ENCODE measurements around the gene PLA2G3. TPM values are rescaled to one million over a fixed set of nuclear protein-coding genes. Genes with fewer than 3 reads are reported as not detected.

PLA2G3 gene
- total RNA-seq, 1 experiment from 2014 or later: 8.2 TPM

DNA sequence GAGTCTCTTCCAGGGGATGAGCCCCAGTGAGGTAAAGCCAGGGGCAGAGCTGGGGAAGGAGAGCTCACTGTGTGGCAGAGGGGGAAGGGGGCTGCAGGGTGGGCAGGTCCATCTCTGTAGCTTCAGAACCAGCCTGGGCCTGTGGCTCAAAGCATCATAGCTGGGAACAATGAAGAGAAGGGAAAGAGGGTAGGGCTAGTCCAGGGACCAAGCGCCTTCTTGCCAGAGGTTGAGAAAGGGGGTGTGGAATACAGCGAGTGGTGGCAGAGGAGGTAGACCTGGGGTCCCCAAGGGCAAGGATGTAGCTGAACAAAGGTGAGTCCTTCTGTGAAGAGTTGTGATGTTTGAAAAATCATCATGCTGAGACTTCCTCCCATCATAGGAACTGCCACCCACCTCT is 1.2 kb upstream of the PLA2G3 start:
- H2BK15ac ChIP-seq (ENCODE audit: low read depth, low read length): no peak overlapping the region
- no peak overlapping the region for H2BK5ac ChIP-seq (ENCODE audit: insufficient read length, low read length)
- no peaks in the 10 kb centered on the region for H3K9me3 ChIP-seq (ENCODE audit: control insufficient read depth, low read depth, low read length)
- H3K23me2 ChIP-seq (ENCODE audit: insufficient read length, low read depth, low read length, poor library complexity, severe bottlenecking): peaks cover 11% of the 10 kb centered on the region
- no peak overlapping the region for H3K18ac ChIP-seq (ENCODE audit: insufficient read length, low read depth, low read length)
- peak overlapping the region; percentile 37 for H4K91ac ChIP-seq (ENCODE audit: insufficient read length, low read depth, low read length)
- H3K4me2 ChIP-seq (ENCODE audit: insufficient read depth, insufficient read length, low read length): no peak overlapping the region
- H3K9me3 Mint-ChIP-seq: peaks cover 11 to 15% of the 10 kb centered on the region in 2 experiments
- H3K4ac ChIP-seq (ENCODE audit: low read depth, low read length): no peak overlapping the region
- H3K27me3 Mint-ChIP-seq (ENCODE audit: low read depth): peaks cover 14% of the 10 kb centered on the region
- TF ChIP-seq, protein P1, sequence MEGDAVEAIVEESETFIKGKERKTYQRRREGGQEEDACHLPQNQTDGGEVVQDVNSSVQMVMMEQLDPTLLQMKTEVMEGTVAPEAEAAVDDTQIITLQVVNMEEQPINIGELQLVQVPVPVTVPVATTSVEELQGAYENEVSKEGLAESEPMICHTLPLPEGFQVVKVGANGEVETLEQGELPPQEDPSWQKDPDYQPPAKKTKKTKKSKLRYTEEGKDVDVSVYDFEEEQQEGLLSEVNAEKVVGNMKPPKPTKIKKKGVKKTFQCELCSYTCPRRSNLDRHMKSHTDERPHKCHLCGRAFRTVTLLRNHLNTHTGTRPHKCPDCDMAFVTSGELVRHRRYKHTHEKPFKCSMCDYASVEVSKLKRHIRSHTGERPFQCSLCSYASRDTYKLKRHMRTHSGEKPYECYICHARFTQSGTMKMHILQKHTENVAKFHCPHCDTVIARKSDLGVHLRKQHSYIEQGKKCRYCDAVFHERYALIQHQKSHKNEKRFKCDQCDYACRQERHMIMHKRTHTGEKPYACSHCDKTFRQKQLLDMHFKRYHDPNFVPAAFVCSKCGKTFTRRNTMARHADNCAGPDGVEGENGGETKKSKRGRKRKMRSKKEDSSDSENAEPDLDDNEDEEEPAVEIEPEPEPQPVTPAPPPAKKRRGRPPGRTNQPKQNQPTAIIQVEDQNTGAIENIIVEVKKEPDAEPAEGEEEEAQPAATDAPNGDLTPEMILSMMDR (conservative IDR thresholded peaks at IDR 0.05): no peak
- H4K8ac ChIP-seq (replicated peaks; ENCODE audit: insufficient read length, low read depth, low read length): no peak overlapping the region
- H4K20me1 ChIP-seq (ENCODE audit: control insufficient read depth, insufficient read depth, insufficient read length): no peaks in the 10 kb centered on the region
- H3K56ac ChIP-seq (ENCODE audit: insufficient read length, low read depth, low read length): no peak overlapping the region
- peak overlapping the region in 1 of 3 experiments; percentile 91; a peak in 1 of 7 replicates for H3K27ac Mint-ChIP-seq
- no peak overlapping the region for H3K27ac ChIP-seq (ENCODE audit: insufficient read length, low read depth, low read length)
- H3K23ac ChIP-seq (ENCODE audit: insufficient read length, low read depth, low read length): no peak overlapping the region
- no CpG with 5 or more reads among the region's 2 CpGs for WGBS (ENCODE audit: extremely low coverage, insufficient read length, low lambda C conversion rate)
- H3K4me3 Mint-ChIP-seq: no peak overlapping the region
- no peak overlapping the region for H2BK20ac ChIP-seq (ENCODE audit: low read depth, low read length, poor library complexity, severe bottlenecking)
- H3K14ac ChIP-seq (ENCODE audit: insufficient read depth, low read length): no peak overlapping the region
- H3T11ph ChIP-seq (ENCODE audit: low read length): no peak overlapping the region
- H3K4me1 Mint-ChIP-seq: peaks cover 15 to 20% of the 10 kb centered on the region in 2 experiments
- H4K5ac ChIP-seq (ENCODE audit: insufficient read length, low read depth, low read length): no peak overlapping the region
- H2AFZ ChIP-seq (ENCODE audit: low read length): no peak overlapping the region
- DNase-seq: peak; percentile 24
- H2BK120ac ChIP-seq (ENCODE audit: low read depth, low read length, poor library complexity, severe bottlenecking): no peak overlapping the region
- H3K79me2 ChIP-seq (ENCODE audit: insufficient read depth, low read length): peaks cover 10% of the 10 kb centered on the region; the same call in 1 of the 2 replicates
- peaks cover 9% of the 10 kb centered on the region for H3K79me1 ChIP-seq (ENCODE audit: insufficient read depth, low read depth, low read length, poor library complexity, severe bottlenecking)
- H2BK12ac ChIP-seq (ENCODE audit: insufficient read length, low read depth, low read length): no peak overlapping the region
- H3K4me1 ChIP-seq (ENCODE audit: insufficient read depth, low read length): peaks cover 7% of the 10 kb centered on the region; the same call in 1 of the 2 replicates
- no peak overlapping the region for H2AK5ac ChIP-seq (ENCODE audit: insufficient read length, low read length)
- no peak overlapping the region for H3K9ac ChIP-seq (ENCODE audit: extremely low read depth, insufficient read length, low read length)
- no peaks in the 10 kb centered on the region for H3K27me3 ChIP-seq (ENCODE audit: insufficient read depth, low read length)
- peaks cover 4 to 16% (median 8%) of the 10 kb centered on the region in 3 experiments; a peak in 5 of 7 replicates for H3K36me3 Mint-ChIP-seq (ENCODE audit: insufficient read depth in 1 of 3, low read depth in 3 of 3)
